NCI-H524 treated with DMSO at 0.1 percent for 48 hours (cell line): ENCODE measurements around the gene ITGA5.

Experiments used
- DNase-seq: peaks from one replicate; lab custom pipeline; 2025; lab: John Stamatoyannopoulos, UW

ITGA5 gene

DNA sequence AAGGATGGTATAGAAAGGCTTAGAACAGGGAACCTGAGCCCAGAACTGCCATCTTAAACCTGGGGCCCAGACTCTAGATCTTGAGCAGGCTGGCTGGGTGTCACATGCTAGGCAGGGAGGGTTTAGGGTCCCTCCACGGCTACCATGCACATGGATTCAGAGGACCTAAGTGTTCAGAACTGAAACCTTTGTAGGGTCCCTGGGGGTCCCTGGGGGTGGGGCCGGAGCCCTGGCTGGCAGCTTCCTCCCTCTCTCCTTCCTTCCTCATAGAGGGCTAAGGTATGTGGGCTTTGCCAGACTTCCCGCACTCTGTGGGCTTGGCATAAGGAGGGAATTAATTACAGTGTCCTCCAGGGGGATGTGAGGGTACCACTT, 29.9 kb downstream of the ITGA5 start:
- DNase-seq: no peak

DNA sequence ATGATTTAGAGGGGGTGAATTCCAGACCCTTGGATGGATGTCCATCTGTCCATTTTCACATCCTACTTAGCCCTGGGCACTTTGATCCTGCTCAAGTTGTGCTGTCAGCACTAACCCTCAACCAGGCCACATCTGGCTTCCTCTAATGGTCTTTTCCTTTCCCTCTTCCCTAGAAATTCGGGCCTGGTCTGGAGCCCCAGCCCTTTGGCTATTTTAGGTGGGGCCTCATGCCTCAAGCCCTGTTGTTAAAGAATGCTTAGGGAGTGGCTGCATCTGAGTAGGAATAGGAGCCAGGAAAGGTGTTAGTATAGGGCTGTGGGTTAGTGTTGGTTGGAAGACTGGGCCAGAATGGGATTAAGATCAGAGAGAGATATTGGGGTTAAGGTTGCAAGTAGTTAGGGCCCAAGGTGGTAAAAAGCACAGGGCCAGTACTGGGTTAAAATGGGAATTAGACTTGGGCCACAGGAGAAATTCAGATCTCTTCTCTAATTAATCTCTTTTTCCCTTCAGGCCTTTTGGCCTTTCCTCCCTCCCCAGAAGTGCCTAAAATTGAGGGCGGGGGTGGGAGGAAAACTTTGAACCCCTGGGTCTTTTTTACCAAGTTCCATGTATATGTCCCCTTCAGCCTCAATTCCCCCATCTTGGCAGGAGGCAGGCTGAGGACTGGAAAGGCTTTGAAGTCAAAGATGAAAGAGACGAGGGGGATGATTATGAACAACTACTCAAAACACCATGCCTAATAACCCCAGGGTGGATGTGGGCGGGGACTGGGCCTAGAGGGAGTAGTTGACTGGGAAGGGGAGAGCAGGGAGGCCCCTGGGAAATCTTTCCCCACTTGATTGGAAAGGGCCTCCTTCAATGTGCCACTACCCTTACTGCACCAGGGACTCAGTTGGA, 30.6 kb downstream of the ITGA5 start:
- no peak for DNase-seq

- DNase-seq: no peak
Observed at GRCh38 chr12:54387114-54387467, 32.0 kb downstream of the ITGA5 start.

DNA sequence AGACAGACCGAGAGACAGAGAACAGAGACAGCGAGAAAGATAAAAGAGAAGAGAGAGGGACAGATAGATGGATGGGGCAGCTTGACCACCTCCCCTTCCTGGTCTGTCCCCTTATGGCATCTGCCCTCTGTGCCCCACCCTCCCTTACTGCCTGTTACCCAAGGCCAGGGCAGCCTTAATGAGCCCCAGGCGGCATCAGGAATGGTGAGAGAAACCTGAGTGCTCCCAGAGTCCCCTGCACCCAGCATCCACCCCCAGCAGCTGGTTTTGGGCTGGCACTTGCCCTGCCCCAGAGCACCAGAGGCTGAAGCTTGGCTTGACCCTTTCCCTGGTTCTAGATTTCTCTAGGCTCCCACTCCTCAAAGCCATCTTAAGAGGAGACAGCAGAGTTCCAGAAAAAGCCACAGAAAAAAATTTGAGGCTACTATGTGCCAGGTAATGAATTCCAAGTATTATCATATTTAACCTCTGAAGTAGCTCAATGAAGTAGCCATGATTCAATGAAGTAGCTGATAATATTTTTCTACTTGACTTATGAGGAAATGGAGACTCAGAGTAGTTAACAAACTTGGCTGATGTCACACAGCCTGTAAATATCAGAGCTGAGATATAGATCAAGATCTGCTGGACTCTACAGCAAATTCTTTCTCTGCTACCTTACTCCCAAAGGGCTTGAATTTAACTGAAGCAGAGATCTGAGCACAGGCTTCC, 32.5 kb downstream of the ITGA5 start:
- no peak for DNase-seq

GRCh38 chr12:54385251-54385914, 33.7 kb downstream of the ITGA5 start:
- no peak for DNase-seq

- no peak for DNase-seq
Observed at GRCh38 chr12:54384591-54385041, 34.5 kb downstream of the ITGA5 start, which contains the start of gene ZNF385A. TSS of gene ZNF385A (minus strand) at chr12:54384733. CDS start at chr12:54384514, 219 bp downstream.

GRCh38 chr12:54383041-54383609, 35.9 kb downstream of the ITGA5 start:
- DNase-seq: no peak

DNA sequence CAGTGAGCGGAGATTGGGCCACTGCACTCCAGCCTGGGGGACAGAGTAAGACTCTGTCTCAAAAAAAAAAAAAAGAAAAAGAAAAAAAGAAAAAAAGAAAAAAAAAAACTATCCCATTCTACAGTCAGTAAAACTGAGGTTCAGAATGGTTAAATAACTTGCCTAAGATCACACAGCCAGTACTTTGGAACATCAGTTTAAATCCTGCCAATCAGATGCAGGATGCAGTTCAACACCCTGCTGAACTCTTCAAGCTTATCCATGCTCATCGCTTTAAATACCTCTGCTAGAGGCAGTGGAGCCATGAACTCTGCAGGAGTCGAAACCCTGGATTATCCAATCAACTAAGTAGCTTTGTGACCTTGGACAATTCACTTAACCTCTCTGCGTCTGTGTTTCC, 37.9 kb downstream of the ITGA5 start:
- no peak for DNase-seq

DNA sequence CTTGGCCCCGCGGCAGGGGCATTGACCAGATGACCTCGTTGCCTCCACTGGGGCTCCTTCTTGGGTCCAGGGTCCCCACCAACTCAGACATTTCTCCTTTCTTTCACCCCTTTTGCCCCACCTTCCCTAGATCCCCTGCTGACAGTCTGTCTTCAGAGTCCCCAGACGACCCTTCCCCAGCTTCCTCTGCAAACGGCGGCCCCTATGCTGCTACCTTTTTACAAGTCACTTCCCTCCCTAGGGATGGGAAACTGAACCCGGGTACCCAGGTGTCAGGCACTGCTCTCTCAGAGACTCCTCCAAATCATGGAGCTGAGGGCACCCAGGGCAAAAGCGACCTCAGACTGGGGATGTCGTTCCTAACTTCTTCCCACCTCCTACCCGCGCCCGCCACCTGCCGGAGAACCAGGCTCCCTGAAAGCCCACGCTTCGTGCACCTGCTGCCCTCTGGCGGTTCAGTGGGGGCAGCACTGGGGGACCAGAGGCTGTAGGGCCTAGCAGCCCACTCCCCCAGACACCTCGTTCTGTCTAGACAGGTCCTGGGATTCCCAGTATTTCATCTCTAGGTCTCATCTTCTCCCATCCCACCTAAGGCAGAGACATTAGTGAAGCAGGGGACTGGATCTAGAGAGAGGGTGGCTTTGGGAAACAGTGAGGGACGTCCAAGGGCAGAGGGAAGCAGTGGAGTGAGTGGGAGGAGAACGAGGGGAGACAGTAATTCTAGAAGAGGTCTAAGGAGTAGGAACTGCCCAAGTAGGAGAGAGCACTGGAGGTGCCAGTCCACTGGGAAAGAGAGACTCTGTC, 39.5 kb downstream of the ITGA5 start:
- DNase-seq: peak; percentile 27

- no peak for DNase-seq
Observed at GRCh38 chr12:54378796-54379397, 40.2 kb downstream of the ITGA5 start.

DNA sequence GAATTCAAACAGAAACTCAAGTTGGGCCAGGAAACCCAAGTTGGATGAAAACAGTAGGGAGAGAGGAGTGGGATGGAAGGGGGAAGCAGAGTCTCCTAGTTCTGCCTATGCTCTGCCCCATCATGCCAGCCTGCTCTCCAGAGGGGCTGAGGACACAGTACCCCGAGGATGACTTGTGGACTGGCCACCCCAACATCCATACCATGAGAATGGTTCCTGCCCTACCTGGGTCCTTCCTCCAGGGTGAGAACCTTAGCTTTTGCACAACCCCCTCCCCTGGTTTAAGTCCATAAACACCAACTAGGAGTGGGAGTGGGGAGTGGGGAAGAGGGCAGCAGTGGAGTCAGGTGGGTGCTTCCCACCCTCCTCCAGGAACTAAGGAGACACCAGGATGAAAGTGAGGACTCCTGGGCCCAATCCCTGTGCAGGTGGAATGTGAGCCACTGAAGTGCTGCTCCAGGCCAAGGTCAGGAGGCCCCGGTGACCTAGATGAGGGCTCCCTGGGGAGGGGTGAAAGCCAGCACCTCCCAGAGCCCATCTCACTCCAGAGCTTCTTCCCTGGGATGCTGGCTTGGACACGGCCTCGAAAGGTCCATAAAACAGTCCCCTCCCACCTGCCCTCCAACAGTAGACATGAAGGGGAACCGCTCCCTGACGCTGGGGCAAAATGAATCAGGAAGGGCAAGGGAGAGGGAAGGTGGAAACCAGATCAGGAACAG, 41.1 kb downstream of the ITGA5 start:
- DNase-seq: no peak

- no peak for DNase-seq
Observed at GRCh38 chr12:54377007-54377406, 42.1 kb downstream of the ITGA5 start.

DNA sequence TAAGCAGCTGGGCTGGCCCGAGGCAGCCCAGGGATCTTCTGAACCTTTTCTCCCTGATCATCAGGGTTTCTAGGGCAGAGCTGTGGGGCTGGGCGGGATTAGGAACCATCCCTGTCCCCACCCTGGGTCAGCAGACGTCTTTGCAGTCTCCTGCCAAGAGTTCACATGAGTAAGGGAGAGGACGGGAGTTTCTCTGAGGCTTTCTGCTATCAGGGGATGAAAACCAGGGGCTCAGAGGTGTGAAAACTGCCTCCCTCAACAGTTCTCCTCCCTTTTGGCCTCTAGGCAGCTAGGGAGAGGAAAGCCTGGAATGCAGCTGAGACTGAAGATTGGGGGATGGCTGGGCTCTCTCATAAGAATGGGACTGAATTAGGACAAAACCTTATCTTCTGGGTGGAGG, 42.5 kb downstream of the ITGA5 start:
- no peak for DNase-seq

DNA sequence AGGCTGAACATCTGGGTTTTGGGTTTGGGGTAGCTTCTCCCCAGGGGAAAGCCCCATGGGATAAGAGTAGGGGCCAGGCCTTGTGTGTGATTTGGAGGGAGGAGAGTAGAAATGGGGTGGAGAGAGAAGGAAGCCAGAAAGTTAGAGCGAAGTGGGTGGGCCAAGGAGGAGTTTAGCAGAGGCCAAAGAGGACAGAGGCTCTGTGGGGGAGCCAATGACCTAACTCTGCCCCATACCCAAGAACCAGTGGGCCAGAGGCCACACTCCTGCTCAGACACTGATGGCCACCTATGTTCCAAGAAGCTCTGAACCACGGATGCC, 43.8 kb downstream of the ITGA5 start:
- no peak for DNase-seq

GRCh38 chr12:54374562-54375258, 44.4 kb downstream of the ITGA5 start:
- DNase-seq: no peak

- DNase-seq: no peak
Observed at GRCh38 chr12:54373649-54374561, 45.2 kb downstream of the ITGA5 start.

GRCh38 chr12:54372113-54372806, 46.8 kb downstream of the ITGA5 start:
- DNase-seq: no peak
